GM19025 (cell line): Measurements from ENCODE around the gene CATSPERZ.

Experiments used
- ATAC-seq: cut with Tn5 transposase; IDR thresholded peaks from one replicate; pipeline ENCODE4 v1.9.1; 2021; ENCODE audit warnings: mild to moderate bottlenecking, low read depth, moderate library complexity; ENCODE audit not compliant: unreplicated experiment

Gene CATSPERZ

GRCh38 chr11:64352995-64353714 is 53.0 kb downstream of the CATSPERZ start:
- ATAC-seq, result no peak

DNA sequence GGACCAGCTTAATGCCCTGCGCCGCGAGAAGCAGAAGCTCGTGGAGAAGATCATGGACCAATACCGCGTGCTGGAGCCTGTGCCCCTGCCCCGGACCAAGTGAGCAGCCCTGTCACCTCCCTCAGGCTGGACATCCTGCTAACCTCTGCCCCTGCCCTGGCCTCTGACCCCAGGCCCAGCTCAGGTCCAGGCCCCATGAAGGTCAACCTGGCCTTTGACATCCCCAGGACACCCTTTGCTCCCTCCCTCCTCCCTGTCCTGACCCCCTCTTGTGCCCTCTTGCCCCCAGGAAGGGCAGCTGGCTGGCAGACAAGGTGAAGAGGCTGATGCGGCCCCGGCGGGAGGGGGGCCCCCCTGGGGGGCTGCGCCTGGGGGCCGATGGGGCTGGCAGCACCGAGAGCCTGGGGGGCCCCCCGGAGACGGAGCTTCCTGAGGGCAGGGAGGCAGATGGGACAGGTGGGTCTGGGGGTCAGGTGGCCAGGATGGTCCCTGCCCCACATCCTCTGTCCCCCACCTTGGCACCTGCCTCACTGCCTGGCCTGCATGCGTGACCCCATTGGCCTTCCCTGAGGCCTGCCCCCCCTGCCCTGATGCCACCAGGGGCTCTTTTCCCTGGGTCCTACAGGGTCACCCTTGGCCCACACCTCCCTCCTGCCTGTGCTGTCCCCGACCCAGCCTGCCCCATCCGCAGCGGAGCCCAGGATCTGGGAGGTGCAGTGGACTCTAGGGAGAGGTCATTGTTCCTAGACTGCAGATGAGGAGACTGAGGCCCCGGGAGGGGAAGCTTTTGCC is 53.8 kb downstream of the CATSPERZ start:
- ATAC-seq, result no peak
